NCI-H2196 (cell line): ENCODE results near the gene P3H3.

Experiments
- DNase-seq: peaks from one replicate; lab custom pipeline; 2025; ENCODE audit not compliant: unreplicated experiment; lab: John Stamatoyannopoulos, UW

P3H3 gene

DNA sequence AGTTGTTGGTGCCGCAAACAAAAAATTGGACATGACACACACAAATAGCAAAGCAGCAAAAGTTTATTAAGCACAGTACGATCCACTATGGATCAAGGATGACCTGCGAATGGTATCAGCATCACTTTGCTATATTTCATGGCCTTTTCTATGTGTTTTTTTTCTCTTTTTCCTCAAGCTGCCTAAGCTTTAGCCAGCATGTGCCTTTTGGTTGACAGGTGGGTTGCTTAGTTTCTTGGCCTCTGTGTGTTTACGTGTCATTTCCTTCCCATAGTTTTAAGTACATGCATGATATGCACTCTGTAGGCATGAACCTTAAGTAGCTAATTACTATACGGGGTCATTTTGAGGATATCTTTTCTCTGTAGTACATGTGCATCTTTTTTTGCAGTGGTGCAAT, 29.1 kb upstream of the P3H3 start:
- no peak for DNase-seq

DNA sequence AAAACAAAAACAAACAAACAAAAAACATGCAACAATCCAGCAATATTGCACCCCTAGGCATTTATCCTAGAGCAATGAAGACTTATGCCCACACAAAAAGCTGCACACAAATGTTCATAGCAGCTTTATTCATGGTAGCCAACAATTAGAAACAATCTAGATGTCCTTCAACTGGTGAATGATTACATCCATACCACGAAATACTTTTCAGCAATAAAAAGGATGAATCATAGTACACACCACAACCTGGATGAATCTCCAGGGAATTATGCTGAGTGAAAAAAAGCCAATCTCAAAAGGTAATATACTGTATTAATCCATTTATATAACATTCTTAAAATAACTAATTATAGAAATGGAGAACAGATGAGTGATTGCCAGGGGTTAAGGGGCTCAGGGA, 21.0 kb upstream of the P3H3 start:
- no peak for DNase-seq

DNA sequence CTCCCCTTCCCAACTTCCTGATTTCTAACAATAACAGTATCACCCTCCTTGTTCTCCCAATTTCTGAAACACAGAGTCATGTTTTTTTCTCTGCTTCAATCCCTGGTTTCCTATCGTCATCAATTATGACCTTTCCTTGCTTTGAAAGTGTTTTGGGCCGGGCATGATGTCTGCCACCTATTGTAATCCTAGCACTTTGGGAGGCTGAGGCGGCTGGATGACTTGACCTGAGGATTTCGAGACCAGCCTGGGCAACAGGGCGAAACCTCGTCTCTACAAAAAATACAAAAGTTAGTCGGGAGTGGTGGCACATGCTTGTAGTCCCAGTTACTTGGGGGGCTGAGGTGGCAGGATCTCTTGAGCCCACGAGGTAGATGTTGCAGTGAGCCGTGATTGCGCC, 19.2 kb upstream of the P3H3 start:
- DNase-seq: no peak

DNA sequence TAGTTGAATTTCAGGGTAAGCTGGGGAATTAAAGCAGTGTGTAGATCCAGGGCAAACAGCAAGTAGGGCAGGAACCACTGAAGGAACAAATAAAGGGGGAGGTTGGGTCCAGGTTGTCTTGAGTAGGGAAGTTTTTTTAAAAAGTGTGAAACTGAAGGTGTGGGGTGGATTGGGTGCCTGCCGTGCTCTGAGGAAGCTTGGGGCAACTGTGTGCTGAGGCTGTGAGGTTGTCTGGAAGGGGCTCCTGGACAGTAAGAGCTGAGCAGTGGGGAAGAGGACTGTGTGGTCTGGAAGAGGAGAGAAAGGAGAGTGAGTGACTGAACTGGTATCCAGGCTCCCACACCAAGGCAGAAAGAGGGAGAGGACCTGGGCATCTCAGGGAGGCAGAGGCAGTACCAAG, 17.4 kb upstream of the P3H3 start:
- DNase-seq: no peak

DNA sequence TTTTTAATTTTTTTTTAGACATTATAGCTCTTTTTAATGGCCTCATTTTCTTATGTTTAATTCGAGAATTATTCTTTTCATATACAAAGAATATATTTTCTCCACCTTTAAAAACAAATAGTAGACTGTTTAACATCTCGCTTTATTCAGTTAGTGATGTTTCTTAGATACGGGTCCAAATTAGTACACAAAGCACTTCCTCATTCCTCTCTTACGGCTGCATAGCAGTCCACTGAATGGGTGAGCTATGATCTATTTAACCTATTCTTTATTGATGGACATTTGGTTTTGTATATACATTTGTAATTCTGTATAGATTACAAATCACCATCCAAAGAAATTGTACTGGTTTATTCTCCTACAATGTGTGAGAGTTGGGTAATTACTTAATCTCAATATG, 14.8 kb upstream of the P3H3 start:
- no peak for DNase-seq

DNA sequence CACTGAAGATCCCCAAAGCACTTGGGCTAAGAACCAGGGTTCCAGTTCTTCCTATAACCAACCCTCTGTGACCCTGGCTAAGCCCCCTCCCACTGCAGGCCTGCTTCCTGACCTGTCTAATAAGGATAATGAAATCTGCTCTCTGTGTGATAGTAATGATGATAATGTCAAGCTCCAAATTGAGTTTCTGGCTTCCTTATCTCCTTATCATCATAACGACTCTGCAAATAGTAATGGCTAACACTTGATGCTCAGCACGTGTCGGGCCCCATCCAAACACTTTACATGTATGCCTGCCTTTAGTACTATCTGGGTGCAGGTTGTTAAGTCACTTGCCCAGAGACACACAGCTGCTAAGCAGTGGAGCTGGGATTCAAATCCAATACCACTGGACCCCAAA, 11.6 kb upstream of the P3H3 start:
- no peak for DNase-seq

DNA sequence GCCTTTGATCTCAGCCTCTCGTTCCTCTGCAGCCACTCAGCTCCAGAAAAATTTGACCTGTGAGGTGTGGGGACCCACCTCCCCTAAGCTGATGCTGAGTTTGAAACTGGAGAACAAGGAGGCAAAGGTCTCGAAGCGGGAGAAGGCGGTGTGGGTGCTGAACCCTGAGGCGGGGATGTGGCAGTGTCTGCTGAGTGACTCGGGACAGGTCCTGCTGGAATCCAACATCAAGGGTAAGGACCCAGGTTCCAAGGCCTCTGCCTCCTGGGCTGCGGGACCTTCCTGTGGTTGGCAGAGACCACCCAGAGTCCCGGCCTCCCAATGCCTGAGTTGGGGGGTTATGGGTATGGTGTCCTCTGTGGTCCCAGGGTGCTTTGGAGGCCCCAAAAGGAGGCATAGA, 11.1 kb upstream of the P3H3 start:
- no peak for DNase-seq

DNA sequence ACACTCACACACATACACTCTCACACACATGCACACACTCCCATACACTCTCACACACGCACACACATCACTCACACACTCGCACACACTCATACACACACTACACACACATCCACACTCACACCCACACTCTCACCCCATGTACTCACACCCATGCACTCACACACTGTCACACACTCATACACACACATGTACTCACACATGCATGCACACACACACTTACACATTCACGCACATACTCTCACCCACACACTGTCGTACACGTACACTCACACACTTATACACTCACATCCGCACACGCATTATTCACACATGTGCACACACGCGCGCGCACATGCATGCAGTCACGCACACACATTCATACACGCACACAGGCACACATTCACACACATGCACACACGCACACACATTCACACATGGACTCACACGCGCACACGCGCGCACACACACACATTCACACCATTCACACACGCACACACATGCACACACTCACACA, 10.5 kb upstream of the P3H3 start:
- DNase-seq: no peak

DNA sequence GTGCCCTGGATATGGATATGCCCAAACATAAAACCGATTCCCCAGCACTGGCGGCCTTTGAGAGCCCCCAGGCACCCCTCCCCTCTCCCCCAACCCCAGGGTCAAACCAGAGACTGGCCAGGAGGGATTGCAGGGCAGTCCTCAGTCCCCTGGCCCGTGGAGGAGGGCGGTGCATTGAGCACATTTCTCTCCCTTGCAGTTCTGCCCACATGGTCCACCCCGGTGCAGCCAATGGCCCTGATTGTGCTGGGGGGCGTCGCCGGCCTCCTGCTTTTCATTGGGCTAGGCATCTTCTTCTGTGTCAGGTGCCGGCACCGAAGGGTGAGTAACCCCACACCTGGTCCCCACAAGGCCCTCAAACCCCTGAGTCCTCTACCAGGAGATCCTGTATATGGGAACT, 10.0 kb upstream of the P3H3 start:
- DNase-seq: peak; percentile 23

DNA sequence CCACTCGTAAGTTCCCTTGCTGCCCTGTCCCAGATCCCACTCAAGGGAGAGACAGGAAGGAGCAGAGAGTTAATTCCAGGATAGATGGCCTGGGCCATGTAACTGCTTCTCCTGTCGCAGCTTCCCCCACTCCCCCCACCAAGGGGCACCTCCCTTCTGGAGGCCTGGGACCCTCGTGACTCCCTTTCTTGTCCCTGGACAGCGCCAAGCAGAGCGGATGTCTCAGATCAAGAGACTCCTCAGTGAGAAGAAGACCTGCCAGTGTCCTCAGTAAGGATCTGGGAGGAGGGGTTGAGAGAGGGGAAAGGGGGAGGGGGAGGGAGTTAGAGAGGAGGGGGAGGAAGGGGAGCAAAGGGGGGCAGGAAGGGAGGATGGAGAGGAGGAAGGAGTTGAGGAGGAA, 9.6 kb upstream of the P3H3 start:
- no peak for DNase-seq

DNA sequence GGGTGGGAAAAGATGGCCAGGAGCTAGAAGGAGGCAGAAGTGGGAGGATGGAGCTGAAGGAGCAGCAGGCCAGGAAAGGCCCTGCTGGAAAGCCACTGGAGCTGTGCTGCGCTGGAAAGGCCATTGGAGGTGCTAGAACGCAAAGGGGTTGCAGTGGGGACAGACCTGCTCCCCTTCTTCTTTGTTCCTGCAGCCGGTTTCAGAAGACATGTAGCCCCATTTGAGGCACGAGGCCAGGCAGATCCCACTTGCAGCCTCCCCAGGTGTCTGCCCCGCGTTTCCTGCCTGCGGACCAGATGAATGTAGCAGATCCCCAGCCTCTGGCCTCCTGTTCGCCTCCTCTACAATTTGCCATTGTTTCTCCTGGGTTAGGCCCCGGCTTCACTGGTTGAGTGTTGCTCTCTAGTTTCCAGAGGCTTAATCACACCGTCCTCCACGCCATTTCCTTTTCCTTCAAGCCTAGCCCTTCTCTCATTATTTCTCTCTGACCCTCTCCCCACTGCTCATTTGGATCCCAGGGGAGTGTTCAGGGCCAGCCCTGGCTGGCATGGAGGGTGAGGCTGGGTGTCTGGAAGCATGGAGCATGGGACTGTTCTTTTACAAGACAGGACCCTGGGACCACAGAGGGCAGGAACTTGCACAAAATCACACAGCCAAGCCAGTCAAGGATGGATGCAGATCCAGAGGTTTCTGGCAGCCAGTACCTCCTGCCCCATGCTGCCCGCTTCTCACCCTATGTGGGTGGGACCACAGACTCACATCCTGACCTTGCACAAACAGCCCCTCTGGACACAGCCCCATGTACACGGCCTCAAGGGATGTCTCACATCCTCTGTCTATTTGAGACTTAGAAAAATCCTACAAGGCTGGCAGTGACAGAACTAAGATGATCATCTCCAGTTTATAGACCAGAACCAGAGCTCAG, 8.8 kb upstream of the P3H3 start:
- DNase-seq: no peak

DNA sequence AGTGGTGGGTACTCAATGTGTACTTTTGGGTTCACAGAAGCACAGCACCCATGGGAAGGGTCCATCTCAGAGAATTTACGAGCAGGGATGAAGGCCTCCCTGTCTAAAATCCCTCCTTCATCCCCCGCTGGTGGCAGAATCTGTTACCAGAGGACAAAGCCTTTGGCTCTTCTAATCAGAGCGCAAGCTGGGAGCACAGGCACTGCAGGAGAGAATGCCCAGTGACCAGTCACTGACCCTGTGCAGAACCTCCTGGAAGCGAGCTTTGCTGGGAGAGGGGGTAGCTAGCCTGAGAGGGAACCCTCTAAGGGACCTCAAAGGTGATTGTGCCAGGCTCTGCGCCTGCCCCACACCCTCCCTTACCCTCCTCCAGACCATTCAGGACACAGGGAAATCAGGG, 8.0 kb upstream of the P3H3 start:
- no peak for DNase-seq

DNA sequence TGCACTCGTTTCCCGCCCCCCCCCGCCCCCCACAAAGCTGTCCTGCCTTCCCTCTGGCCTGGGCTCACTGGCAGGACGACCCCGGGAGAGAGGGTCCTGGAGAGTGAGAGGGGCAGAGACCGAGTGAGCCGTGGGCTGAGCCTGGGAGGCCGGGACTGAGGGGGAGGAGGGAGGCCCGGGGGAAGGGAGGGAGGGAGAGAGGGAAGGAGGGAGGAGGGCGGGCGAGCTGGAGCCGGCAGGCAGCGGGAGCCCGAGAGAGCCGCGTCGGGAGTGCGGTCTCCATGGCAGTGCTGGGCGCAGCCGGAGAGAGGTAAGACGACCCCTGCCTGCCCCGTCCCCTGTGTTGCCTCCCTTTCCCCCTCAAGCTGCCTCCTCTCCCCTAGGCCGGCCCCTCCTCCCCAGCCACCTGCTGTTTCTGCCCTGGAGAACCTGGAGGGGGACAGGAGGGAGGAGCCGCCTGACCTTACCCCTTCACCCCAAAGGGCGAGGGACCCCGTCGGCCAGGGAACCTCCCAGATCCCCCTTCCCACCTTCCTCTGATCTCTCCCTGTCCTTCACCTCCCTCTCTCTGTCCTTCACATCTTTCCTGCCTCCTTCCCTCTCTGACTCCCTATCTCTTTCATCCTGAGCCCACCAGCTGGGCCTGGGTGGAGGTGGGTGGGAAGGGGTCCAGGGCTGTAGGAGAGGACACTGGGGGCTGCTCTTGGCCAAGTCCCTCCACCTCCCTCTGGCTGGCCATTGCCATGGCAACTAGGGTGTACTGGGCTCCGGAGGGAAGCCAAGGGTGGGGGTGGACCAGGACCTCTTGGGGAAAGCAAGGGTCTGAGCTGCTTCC, 6.4 kb upstream of the P3H3 start, which contains the start of gene GPR162:
Gene GPR162, plus strand, starts transcription at position 231 of the 835 bp plus-strand sequence. CDS start 2,078 bp downstream, outside the sequence.
- peak; percentile 26 for DNase-seq

DNA sequence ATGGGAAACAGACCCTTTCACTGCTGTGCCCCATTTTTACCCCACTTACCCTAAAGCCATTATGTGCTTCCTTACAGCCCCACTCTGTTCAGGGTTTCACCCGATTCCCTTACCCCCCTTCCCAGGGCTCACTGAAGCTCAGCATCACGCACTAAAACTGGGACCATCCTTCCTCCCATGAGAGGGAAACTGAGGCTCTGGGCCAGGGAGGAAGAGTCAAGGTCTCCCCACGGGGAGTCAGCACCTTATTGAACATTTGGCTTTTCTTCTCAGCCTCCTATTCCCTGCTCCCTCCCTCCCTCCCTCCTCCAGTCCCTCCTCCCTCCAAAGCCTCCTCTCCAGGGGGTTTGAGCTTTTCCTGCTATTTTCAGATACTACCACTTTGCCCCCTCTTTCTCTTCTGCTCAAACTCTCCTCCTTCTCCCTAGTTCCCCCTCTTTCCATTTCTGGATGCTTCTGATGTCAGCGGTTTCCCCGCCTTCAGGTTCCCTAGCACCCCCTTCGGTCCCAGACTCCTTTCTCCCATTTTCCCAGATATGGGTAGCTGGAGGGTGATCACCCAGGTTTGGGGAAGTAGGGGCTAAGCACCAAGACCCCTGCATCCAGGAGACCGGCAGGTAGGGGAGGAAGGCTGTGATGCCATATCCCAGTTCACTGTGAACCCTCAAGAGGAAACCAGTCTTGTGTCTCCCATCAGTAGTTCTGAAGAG, 5.6 kb upstream of the P3H3 start:
- DNase-seq: no peak

DNA sequence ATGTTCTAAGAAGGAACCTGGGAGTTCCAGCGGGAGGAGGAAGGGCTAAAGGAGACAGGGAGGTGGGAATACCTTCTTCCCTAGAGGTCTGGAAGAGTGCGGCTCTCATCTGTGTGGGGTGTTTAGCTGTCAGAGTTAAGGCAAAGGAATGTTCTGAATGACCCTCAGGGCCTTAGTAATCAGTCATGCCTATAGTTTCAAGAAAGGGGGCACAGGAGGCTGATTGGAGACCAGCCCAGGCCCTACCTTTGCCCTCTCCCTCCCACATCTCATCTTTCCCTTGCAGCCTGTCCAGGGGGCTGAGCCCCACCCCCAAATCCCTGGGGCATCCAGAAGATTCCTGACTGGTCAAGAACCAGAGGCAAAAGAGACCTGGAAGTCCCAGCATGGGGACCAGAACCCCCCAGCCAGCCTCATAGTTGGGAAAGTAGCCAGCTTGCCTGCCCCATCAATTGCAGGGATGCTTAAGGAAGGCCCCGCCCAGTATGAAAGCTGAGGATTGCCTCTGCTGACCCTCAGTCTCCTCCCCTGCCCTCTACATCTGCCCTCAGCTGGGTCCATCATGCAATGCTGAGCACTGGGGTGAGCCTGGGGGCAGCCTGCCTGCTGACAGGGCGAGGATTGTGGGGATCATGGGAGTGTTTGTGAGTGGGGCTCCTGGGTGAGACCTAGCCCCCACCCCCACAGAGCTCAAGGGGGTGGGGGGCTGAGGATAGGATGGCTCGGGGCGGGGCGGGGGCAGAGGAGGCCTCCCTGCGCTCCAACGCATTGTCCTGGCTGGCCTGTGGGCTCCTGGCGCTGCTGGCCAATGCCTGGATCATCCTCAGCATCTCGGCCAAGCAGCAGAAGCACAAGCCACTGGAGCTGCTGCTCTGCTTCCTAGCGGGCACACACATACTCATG, 4.8 kb upstream of the P3H3 start:
- no peak for DNase-seq

DNA sequence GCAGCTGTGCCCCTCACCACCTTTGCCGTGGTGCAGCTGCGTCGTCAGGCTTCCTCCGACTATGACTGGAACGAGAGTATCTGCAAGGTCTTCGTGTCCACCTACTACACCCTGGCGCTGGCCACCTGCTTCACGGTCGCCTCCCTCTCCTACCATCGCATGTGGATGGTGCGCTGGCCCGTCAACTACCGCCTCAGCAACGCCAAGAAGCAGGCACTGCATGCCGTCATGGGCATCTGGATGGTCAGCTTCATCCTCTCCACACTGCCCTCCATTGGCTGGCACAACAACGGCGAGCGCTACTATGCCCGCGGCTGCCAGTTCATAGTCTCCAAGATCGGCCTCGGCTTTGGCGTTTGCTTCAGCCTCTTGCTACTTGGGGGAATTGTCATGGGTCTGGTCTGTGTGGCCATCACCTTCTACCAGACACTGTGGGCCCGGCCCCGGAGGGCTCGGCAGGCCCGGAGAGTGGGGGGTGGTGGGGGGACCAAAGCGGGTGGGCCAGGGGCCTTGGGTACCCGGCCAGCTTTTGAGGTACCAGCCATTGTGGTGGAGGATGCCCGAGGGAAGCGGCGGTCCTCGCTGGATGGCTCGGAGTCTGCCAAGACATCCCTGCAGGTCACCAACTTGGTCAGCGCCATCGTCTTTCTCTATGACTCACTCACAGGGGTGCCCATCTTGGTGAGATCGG, 4.0 kb upstream of the P3H3 start:
- no peak for DNase-seq

DNA sequence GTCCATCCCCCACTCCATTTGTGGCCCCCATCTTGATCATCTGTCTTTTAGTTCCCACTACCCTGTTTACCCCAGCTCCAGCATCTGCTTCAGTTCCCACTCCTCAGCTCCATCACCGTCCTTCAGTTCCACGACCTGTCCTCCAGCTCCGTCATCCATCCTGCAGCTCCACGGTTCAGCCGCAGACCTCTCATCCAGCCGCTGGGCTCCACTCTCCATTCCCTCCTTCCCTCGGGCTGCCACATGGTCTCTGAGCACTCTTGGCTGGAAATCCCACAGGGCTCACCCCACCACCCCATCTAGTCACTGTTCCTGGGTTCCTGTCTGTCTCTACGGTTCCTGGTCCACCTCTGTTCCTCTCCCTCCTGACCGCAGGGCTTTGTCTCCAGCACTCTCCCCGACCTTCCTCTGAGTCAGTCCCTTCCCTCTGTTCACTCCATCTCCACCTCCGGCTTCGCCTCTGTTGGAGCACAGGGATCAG, 3.3 kb upstream of the P3H3 start:
- no peak for DNase-seq

DNA sequence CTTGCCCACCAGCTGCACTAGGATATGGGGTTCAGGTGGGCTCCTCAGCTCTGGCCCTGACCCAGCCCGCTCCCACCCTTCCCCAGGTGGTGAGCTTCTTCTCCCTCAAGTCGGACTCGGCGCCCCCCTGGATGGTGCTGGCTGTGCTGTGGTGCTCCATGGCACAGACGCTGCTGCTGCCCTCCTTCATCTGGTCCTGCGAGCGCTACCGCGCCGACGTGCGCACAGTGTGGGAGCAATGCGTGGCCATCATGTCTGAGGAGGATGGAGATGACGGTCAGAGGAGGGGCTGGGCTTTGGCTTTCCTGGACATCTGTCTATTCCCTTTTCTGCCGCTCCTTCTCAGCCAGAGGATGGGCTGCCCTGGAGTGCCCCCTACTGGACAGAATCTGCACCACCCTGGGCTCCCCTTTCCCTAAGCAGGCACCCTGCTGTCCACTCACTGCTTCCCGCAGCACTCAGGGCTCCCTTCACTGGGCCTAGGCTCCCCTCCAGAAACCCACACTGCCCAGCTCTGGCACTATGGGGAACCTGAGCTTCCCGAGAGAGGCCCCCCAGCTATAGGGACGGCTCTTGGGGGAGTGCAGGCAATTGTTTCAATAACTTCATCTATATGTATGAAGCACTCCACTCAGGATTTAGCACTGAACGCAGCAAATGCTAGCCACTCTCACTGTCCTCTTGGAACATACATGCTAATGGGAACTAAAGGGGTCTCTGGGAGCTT, 2.6 kb upstream of the P3H3 start:
- peak; percentile 75 for DNase-seq
